NK-92 treated with Interleukin-12 subunit alpha and Interleukin-12 subunit beta, amount 100 ng/mL, for 24 hours (cell line): ENCODE measurements around the gene SET.
"Not testable (repeated sequence)": the region's sequence is repeated elsewhere in the genome, so short reads cannot be mapped to it uniquely, and the experiment has no call there.

Experiments used
- DNase-seq: peaks from one replicate; lab custom pipeline; 2025; lab: John Stamatoyannopoulos, UW

SET gene

DNA sequence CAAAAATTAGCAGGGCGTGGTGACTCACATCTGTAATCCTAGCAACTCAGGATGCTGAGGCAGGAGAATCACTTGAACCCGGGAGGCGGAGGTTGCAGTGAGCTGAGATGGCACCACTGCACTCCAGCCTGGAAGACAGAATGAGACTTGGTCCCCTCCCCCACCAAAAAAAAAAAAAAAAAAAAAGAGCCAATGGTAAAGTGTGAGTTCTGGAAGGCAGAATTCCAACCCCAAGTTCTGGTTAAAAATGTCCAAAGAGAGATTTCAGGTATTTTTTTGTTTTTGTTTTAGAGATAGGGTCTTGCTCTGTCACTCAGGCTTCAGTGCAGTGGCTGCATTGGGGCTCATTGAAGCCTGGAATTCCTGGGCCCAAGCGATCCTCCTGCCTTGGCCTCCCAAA lies 1.6 kb upstream of the SET start:
- no peak for DNase-seq

DNA sequence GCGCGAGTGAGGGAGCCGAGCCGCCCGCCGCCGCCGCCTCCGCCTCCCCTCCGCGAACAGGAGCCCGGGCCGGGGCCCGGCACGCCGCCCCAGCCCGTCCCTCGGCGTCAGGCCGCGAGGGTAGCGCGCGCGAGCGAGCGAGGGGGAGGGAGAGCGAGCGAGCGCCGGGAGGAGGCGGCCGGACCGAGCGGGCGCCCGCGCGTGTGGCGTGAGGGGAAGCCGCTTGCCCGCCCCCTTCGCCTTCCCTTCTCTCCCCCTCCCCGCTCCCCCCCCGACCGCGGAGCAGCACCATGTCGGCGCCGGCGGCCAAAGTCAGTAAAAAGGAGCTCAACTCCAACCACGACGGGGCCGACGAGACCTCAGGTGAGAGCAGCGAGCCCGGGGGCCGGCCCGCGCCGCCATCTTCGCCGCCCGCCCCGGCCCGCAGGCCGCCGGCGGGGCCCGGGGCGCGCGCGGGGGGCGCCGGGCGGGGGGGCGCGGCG lies 312 bp downstream of the SET start:
- DNase-seq, result peak; percentile 61

DNA sequence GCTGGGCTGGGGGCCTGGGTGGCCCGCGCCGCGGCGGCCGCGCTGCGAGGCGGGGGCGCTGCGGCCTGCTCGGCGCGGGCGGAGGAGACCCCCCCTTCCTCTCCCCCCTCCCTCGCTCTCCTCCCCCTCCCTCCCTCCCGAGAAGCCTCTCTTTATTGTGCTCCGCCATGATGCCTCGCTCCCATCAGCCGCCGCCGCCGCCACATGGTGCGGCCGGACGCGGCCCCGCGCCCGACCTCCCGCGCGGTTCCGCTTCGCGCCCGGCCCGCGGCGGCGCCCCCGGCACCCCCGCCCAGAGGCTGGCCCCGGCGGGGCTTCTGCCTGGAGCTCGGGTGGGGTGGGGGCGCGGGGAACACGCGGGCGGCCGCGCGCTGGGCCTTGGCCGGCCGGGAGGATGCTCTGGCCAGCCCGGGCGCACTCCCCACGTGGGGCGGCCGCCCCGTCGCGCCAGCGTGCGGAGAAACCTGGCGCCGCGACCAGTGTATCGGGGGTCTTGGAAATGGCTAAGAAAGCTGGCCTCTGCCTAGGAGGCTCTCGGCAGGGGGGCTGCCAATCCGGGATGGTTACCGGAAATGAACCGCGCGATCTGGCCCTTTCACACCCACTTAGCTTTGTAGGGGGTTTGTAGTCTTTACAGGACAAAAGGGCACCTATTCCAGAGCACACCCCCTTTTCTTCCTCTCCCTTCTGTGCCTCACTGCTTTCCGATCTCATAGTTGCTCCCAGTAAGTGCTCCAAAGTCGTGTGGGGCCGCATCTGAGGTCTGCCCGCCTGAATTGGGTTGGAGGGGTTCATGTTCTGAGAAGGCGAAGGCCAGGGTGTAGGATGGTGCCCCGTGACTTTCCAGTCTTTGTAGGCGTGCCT lies 1.0 kb downstream of the SET start:
- DNase-seq, result peak; percentile 18

GRCh38 chr9:128690684-128691034 lies 1.6 kb downstream of the SET start:
- DNase-seq, result no peak

GRCh38 chr9:128693738-128694137 lies 4.7 kb downstream of the SET start:
- DNase-seq, result not testable (repeated sequence)

DNA sequence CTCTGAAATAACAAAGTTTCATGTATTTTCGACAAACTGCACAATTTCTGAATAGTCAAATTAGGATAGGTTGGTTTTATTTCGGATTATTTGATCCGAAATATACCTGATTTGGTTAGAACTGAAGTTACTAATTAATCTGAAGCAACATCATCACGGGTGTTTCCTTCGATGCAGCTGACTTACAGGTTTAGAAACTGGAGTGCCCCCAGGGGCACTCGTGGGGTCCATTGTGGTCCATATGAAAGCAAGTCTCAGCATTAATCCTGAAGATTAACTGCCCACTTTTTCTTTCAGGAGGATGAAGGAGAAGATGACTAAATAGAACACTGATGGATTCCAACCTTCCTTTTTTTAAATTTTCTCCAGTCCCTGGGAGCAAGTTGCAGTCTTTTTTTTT lies 5.3 kb downstream of the SET start:
- DNase-seq, result no peak

DNA sequence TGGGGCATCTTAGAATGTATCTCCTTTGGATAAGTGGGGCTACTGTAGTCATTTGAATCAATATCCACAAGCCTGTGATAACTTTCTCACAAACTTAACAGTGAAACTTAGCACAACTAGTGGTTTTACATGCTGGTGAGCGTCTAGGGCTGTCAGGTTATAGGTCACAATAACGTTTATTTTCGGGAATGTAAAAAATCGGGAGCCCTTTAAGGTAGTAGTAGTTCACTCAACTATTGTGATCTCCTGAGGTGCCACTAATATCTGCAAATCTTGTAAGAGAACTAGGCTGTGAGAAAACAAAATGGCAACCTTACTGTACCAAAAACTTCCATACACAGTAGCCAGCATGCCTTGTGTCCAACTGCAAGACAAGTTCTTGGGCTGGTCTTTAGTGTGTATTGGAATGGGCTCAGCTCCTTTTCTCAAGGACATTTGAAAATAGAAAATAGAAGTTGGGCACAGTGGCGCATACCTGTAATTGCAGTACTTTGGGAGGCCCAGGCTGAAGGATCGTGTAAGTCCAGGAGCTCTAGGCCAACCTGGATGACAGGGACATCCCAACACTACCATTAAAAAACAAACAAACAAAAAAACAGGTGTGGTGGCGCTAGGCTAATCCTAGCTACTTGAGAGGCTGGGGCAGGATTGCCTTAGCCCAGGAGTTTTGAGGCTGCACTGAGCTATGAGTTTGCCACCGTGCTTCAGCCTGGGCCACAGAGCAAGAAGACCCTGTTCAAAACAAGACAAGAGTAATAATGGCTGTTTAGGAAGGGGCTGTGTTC lies 8.1 kb downstream of the SET start:
- no peak for DNase-seq

DNA sequence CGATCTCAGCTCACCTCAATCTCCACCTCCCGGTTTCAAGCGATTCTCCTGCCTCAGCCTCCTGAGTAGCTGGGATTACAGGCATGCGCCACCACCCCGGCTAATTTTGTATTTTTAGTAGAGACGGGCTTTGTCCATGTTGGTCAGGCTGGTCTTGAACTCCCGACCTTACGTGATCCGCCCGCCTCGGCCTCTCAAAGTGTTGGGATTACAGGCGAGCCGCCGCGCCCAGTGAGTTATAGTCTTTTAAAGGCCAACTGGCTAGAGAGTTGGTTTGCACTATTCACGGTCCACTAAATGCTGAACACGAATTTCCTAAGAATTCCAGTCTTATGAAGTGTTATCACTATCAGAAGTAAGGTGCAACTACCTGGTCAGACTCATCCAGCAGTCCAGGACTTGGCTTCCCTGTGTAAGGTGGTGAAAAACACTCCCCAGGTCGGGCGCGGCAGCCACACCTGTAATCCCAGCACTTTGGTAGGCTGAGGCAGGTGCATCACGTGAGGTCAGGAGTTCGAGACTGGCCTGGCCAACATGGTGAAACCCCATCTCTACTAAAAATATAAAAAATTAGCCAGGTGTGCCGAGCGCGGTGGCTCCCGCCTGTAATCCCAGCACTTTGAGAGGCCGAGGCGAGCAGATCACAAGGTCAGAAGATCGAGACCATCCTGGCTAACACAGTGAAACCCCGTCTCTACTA lies 10.2 kb downstream of the SET start:
- not testable (repeated sequence) for DNase-seq

- DNase-seq, result no peak
Measured at GRCh38 chr9:128701227-128701854, 12.3 kb downstream of the SET start.

GRCh38 chr9:128702445-128702948 lies 13.5 kb downstream of the SET start, which contains the start of gene PKN3:
Gene PKN3, plus strand, starts transcription at chr9:128702503. Its CDS starts 413 bp downstream, at chr9:128702916.
- DNase-seq, result no peak

- DNase-seq, result no peak
Measured at GRCh38 chr9:128702949-128703615, 14.1 kb downstream of the SET start.

DNA sequence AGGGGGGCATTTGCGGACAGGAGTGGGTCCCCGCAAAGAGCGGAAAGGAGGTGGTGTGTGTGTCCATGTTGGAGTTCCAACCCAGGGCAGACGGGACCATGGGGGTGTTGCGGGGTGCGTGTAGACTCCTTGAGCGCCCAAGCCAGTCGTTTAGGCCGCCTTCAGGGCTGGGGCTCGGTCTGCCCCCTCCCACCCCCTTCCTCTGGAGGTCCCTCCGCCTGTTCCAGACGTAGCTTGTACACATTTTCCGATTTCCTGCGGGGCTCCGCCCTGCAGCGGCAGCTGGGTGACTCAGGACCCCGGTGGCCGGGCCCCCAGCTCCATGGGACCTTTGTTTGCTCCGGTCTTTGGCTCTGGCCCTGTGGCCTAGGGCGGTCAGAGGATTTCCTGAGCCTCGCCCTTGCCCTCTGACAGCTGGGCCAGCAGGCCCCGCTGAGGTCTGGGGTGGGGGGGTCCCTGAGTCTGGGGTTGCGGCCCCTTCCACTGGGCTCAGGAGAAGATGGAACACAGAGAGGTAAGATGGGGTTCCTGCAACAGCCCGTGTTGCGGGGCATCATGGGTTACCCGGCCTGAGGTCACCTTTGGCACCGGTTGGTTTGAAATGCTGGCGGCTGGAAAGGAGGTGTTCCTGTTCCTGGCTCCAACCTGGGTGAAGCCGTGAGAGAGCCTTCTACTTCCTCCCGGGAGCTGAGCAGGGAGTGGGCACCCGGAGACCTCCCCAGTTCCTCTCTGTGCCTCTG lies 14.8 kb downstream of the SET start:
- DNase-seq, result no peak

GRCh38 chr9:128704356-128704670 lies 15.3 kb downstream of the SET start:
- no peak for DNase-seq

DNA sequence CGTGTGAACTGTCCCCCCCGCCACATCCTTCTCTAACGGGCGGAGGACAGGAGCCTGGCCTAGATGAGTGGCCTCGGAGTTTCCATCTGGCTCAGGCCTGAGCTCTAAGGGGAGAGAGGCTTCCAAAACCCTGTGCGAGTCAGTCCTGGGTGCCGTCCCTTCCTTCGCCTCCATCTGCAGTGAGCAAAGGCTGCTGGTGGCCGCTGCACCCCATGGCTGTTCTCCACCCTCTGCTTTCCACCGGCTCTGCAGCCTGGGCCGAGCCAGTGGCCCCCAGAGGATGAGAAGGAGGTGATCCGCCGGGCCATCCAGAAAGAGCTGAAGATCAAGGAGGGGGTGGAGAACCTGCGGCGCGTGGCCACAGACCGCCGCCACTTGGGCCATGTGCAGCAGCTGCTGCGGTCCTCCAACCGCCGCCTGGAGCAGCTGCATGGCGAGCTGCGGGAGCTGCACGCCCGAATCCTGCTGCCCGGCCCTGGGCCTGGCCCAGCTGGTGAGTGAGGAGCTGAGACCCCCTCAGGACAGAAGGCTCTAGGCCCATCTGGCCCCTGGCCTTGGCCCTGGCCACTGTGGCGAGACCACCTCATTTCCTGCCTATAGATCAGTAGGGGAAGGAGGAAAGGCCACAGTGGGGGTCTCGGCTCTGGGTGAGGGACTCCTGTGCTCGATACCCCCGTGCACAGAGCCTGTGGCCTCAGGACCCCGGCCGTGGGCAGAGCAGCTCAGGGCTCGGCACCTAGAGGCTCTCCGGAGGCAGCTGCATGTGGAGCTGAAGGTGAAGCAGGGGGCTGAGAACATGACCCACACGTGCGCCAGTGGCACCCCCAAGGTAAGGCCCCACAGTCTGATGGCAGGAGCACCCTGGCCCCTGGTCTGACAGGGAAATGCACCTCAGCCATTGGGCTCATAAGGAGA lies 16.3 kb downstream of the SET start:
- DNase-seq, result no peak

DNA sequence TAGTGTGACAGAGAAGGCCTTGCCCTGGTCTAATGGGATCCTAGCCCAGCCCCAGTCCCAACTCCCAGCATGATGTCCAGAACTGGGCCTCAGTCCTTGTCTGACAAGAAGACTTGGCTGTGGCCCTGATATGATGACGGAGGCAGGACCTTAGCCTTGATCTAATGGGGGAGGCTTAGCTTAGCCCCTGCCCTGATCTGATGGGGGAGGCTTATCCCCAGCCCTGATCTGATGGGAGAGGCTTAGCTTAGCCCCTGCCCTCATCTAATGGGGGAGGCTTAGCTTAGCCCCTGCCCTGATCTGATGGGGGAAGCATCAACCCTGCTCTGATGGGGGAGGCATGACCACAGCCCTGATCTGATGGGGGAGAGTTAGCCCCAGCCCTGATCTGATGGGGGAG lies 17.0 kb downstream of the SET start:
- DNase-seq, result no peak

- DNase-seq, result no peak
Measured at GRCh38 chr9:128706671-128707381, 17.8 kb downstream of the SET start.

- DNase-seq, result no peak
Measured at GRCh38 chr9:128707446-128707845, 18.4 kb downstream of the SET start.

DNA sequence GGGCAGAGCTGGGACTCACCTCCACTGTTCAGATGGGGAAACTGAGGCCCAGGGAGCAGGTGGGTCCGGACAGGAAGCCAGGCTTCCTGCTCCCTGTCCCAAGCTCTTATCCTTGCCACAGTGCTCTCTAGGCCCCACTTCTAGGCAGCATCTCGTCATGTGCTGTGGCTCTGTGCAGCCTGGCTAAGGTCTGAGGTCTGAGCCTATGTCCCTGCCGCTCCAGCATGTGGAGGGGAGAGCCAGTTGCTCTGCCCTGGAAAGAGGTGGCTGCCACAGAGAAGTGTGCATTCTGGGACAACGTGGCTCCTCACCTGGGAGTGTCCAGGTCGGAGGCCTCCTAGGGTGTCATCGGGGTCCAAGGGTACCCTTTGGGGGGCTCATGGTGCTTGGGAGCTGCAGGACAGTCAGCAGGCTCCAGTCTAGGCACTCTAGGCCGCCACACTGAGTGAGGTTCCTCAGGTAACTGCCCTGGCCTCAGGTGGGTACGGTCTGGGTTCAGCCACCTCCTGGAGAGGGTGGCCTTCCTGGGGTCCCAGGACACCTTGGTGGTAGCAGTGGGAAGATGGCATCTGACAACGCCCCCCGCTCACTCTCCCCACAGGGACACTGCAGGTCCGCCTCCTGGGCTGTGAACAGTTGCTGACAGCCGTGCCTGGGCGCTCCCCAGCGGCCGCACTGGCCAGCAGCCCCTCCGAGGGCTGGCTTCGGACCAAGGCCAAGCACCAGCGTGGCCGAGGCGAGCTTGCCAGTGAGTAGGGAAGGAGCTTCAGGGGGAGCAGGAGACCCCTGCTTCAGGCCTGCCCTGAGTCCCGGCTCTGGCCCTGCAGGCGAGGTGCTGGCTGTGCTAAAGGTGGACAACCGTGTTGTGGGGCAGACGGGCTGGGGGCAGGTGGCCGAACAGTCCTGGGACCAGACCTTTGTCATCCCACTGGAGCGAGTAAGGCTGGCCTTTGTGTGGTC lies 23.7 kb downstream of the SET start:
- no peak for DNase-seq
